Dermis microvascular lymphatic vessel endothelial cell (primary cell): Measurements from ENCODE around the gene MGAT4C. TPM values are rescaled to one million over a fixed set of nuclear protein-coding genes. Genes with fewer than 3 reads are reported as not detected.
"Not testable (repeated sequence)": the region's sequence is repeated elsewhere in the genome, so short reads cannot be mapped to it uniquely, and the experiment has no call there.

ENCODE experiments used
- DNase-seq, 2 donors: peaks; one replicate each; pipeline versions ENCODE4 v3.0.0 to v3.0.0-alpha.2; 2010; ENCODE audit warnings: low read depth in 2 of 2
- total RNA-seq: library from RNA; depleted of rRNA; stranded (reverse); fragments of >200 nt; gene quantifications from 2 replicates; pipeline ENCODE4 v1.2.1, GENCODE V29; 2014

MGAT4C gene
- under 0.01 and 0.13 TPM in 2 replicates for total RNA-seq

- no peak for DNase-seq
These were observed at the start of gene MGAT4C for GRCh38 chr12:86256163-86256562. Gene MGAT4C, minus strand, starts transcription at chr12:86256391.

GRCh38 chr12:86296396-86296795 lies 40.2 kb upstream of the MGAT4C start:
- not testable (repeated sequence) for DNase-seq

GRCh38 chr12:86293682-86294240 lies 37.6 kb upstream of the MGAT4C start:
- no peak for DNase-seq

- DNase-seq, result no peak
These were observed 36.3 kb upstream of the MGAT4C start for GRCh38 chr12:86292480-86292879.

- DNase-seq, result no peak
These were observed 34.4 kb upstream of the MGAT4C start for GRCh38 chr12:86290615-86291014.

- DNase-seq, result no peak
These were observed 29.9 kb upstream of the MGAT4C start for GRCh38 chr12:86286119-86286518.

- no peak for DNase-seq
These were observed 27.4 kb upstream of the MGAT4C start for GRCh38 chr12:86283620-86284019.

- DNase-seq, result no peak
These were observed 19.2 kb upstream of the MGAT4C start for GRCh38 chr12:86275356-86275755.

GRCh38 chr12:86265329-86265695 lies 9.1 kb upstream of the MGAT4C start:
- DNase-seq, result no peak

- no peak for DNase-seq
These were observed 8.5 kb upstream of the MGAT4C start for GRCh38 chr12:86264451-86265328.

GRCh38 chr12:86261578-86261977 lies 5.4 kb upstream of the MGAT4C start:
- no peak for DNase-seq

- DNase-seq, result no peak
These were observed 5.0 kb upstream of the MGAT4C start for GRCh38 chr12:86261142-86261541.

- DNase-seq, result no peak
These were observed 4.0 kb upstream of the MGAT4C start for GRCh38 chr12:86260183-86260582.

GRCh38 chr12:86257134-86257533 lies 943 bp upstream of the MGAT4C start:
- DNase-seq, result no peak

GRCh38 chr12:86254399-86255107 lies 1.6 kb downstream of the MGAT4C start:
- DNase-seq, result no peak

- no peak for DNase-seq
These were observed 6.3 kb downstream of the MGAT4C start for GRCh38 chr12:86249851-86250250.

GRCh38 chr12:86249276-86249675 lies 6.9 kb downstream of the MGAT4C start:
- DNase-seq, result no peak

GRCh38 chr12:86247871-86248270 lies 8.3 kb downstream of the MGAT4C start:
- no peak for DNase-seq

GRCh38 chr12:86241600-86241999 lies 14.6 kb downstream of the MGAT4C start:
- DNase-seq, result no peak

GRCh38 chr12:86234316-86234855 lies 21.8 kb downstream of the MGAT4C start:
- DNase-seq, result no peak

- DNase-seq, result peak in 1 of 2 donors; percentile 59
These were observed 23.1 kb downstream of the MGAT4C start for GRCh38 chr12:86233126-86233525.

- DNase-seq, result peak; percentile 93 to 98
These were observed 25.6 kb downstream of the MGAT4C start for GRCh38 chr12:86230516-86231146.
